Stimulated activated CD4-positive, alpha-beta T cell treated with anti-CD3 and anti-CD28 coated beads, Interleukin-12 subunit alpha, Interleukin-12 subunit beta, amount 100 ng/mL, for 24 hours (primary cell): ENCODE measurements around the gene LSM12.
A peak's percentile ranks its signal among the peaks of the same experiment; 100 is the strongest.
"Not testable (repeated sequence)": the region's sequence is repeated elsewhere in the genome, so short reads cannot be mapped to it uniquely, and the experiment has no call there.

Experiments
- DNase-seq, 2 experiments: peaks; one replicate each; pipeline ENCODE4 v3.0.0-alpha.2; 2020; ENCODE audit warnings: low read depth in 2 of 2

LSM12 gene

GRCh38 chr17:44066204-44066930 lies at the start of gene LSM12:
TSS of gene LSM12 (minus strand) at chr17:44066671. CDS start at chr17:44066587, 84 bp downstream.
- DNase-seq, result peak; percentile 83 to 87

GRCh38 chr17:44115585-44116415 lies 49.3 kb upstream of the LSM12 start:
- no peak for DNase-seq

- DNase-seq, result no peak
These were observed 47.7 kb upstream of the LSM12 start for GRCh38 chr17:44113868-44114840.

GRCh38 chr17:44113382-44113781 lies 46.9 kb upstream of the LSM12 start:
- no peak for DNase-seq

GRCh38 chr17:44112284-44113280 lies 46.1 kb upstream of the LSM12 start:
- no peak for DNase-seq

GRCh38 chr17:44111777-44112176 lies 45.3 kb upstream of the LSM12 start:
- DNase-seq, result no peak

GRCh38 chr17:44110823-44111633 lies 44.6 kb upstream of the LSM12 start:
- peak; percentile 44 to 48 for DNase-seq

GRCh38 chr17:44110011-44110686 lies 43.7 kb upstream of the LSM12 start:
- no peak for DNase-seq

- no peak for DNase-seq
These were observed 42.8 kb upstream of the LSM12 start for GRCh38 chr17:44109312-44109630.

GRCh38 chr17:44108440-44109311 lies 42.2 kb upstream of the LSM12 start:
- DNase-seq, result no peak

- DNase-seq, result no peak
These were observed 40.3 kb upstream of the LSM12 start for GRCh38 chr17:44106801-44107200.

- no peak for DNase-seq
These were observed 39.5 kb upstream of the LSM12 start for GRCh38 chr17:44105941-44106340.

- DNase-seq, result no peak
These were observed 39.0 kb upstream of the LSM12 start for GRCh38 chr17:44105483-44105882.

- DNase-seq, result no peak
These were observed 36.6 kb upstream of the LSM12 start for GRCh38 chr17:44102849-44103622.

GRCh38 chr17:44101858-44102257 lies 35.4 kb upstream of the LSM12 start:
- DNase-seq, result not testable (repeated sequence)

- DNase-seq, result no peak
These were observed 30.9 kb upstream of the LSM12 start for GRCh38 chr17:44097110-44097958.
